Fibroblast of lung (primary cell): ENCODE results near the gene MSMB.

Experiments
- CTCF ChIP-seq, 2 donors: IDR thresholded peaks in 1 of 2; conservative IDR thresholded peaks in 1 of 2; 1 replicate in 1 of 2; 2 replicates in 1 of 2; pipeline ENCODE4 v1.5.1; 2011 to 2012; ENCODE audit warnings: low read length in 2 of 2, control low read depth in 1 of 2, inconsistent platforms in 1 of 2, low read depth in 1 of 2, mild to moderate bottlenecking in 1 of 2
- EZH2 ChIP-seq: IDR thresholded peaks from 2 replicates; pipeline ENCODE4 v1.5.1; 2012; ENCODE audit warnings: low read length, control low read depth, mild to moderate bottlenecking; ENCODE audit errors: missing control alignments

- TF ChIP-seq CTCF (conservative IDR thresholded peaks at IDR 0.05 in 1 of 2, IDR thresholded peaks at IDR 0.05 in 1 of 2; ENCODE audit: low read depth in 1 of 2, low read length in 2 of 2): no peak
- TF ChIP-seq EZH2: no peak
These were observed 29.9 kb downstream of the MSMB start for GRCh38 chr10:46016190-46016589.
